Mucosa of rectum (tissue), 2 donors: ENCODE measurements around the gene PBX2.
"Not testable (repeated sequence)": the region's sequence is repeated elsewhere in the genome, so short reads cannot be mapped to it uniquely, and the experiment has no call there.

Experiments used
- H3K27ac ChIP-seq, 2 donors: one replicate each; pipeline ENCODE4 v1.7.0; 2013; ENCODE audit warnings: inconsistent platforms in 2 of 2, low read depth in 2 of 2, low read length in 2 of 2
- H3K27me3 ChIP-seq, 2 donors: one replicate each; pipeline ENCODE4 v1.7.0; 2013; ENCODE audit warnings: low read length in 2 of 2; ENCODE audit not compliant: control insufficient read depth in 2 of 2, insufficient read depth in 2 of 2
- H3K36me3 ChIP-seq, 2 donors: one replicate each; pipeline ENCODE4 v1.7.0; 2013; ENCODE audit warnings: low read length in 2 of 2; ENCODE audit not compliant: control insufficient read depth in 2 of 2, insufficient read depth in 2 of 2
- H3K4me1 ChIP-seq, 2 donors: one replicate each; pipeline ENCODE4 v1.7.0; 2013; ENCODE audit warnings: low read length in 2 of 2, mild to moderate bottlenecking in 1 of 2; ENCODE audit not compliant: control insufficient read depth in 2 of 2, insufficient read depth in 2 of 2
- H3K4me3 ChIP-seq, 2 donors: one replicate each; pipeline ENCODE4 v1.7.0; 2013; ENCODE audit warnings: low read length in 2 of 2
- H3K9ac ChIP-seq, 2 donors: one replicate each; pipeline ENCODE4 v1.7.0; 2013; ENCODE audit warnings: low read length in 2 of 2, low read depth in 1 of 2, mild to moderate bottlenecking in 1 of 2
- H3K9me3 ChIP-seq, 2 donors: one replicate each; pipeline ENCODE4 v1.7.0; 2013; ENCODE audit warnings: low read length in 2 of 2; ENCODE audit not compliant: control insufficient read depth in 2 of 2
- donor health status: healthy.
- donor health status: Normal muscosa, but diverticular disease.

Gene PBX2

DNA sequence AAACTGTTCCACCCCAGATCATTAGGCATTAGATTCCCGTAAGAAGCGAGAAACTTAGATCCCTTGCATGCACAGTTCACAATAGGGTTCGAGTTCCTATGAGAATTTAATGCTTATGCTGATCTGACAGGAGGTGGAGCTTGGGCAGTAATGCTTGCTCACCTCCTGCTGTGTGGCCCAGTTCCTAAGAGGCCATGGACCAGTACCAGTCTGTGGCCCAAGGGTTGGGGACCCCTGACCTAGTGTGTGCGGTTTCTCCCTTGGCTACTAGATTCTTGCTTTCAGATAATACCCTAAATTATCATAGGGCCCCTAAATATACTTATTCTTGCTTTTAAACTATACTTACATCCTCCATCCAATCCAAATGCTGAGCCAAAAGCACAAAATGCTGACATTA is 4.4 kb upstream of the PBX2 start:
- Histone ChIP-seq H3K9me3 (no peaks in the 10 kb centered on the region), H3K4me1 (peaks cover 34 to 39% of the 10 kb centered on the region in 2 donors), H3K27ac (peak overlapping the region in 1 of 2 donors; percentile 100), H3K9ac (no peak overlapping the region), H3K4me3 (no peak overlapping the region), H3K27me3 (no peaks in the 10 kb centered on the region), H3K36me3 (no peaks in the 10 kb centered on the region)

DNA sequence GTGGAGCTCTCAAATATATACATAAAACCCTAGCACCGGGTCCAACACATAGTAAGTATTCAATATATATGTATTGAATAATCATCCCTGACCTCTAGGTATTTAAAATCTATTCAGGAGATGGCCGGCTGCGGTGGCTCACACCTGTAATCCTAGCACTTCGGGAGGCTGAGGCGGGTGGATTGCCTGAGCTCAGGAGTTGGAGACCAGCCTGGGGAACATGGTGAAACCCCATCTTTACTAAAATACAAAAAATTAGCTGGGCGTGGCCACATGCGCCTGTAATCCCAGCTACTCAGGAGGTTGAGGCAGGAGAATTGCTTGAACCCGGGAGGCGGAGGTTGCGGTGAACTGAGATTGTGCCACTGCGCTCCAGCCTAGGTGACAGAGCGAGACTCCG is 3.1 kb upstream of the PBX2 start:
- Histone ChIP-seq H3K4me3 (peak overlapping the region; percentile 41 to 71), H3K27ac (peak overlapping the region; percentile 91 to 95), H3K9ac (peak overlapping the region in 1 of 2 donors; percentile 55), H3K4me1 (peaks cover 43 to 49% of the 10 kb centered on the region in 2 donors)
- not testable (repeated sequence) for H3K9me3 ChIP-seq, H3K36me3 ChIP-seq, H3K27me3 ChIP-seq

DNA sequence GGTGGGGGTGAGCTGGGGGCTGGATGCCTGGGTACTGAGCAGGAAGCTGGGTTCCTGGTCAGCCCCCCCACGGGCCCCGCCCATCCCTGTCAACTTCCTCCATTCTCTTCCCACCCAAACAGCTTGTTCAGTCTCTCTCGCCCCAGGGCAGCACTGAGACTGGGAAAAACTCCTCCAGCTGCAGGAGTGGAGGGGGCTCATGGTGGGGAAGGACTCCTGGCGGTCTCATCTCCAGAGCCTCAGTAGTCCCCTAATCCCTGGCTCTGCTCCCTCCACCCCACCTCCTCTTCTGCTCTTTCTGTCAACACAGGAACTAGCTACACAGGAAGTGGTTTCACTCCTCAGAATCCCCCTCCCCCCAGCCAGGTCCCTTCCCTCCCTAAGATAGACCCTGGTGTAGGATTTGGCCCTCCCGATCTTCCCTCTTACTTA is 2.6 kb upstream of the PBX2 start, which contains the start of gene GPSM3:
TSS of gene GPSM3 (minus strand) at position 36 of the 432 bp plus-strand sequence. CDS start 130 bp downstream, outside the sequence.
- H3K9ac ChIP-seq, result peak within 1 kb of the TSS; percentile 87 to 96
- H3K4me1 ChIP-seq, result peaks cover 44 to 49% of the 10 kb centered on the region in 2 donors
- H3K36me3 ChIP-seq, result peaks cover 0 to 2% of the 10 kb centered on the region in 2 donors
- H3K4me3 ChIP-seq, result peak within 1 kb of the TSS; percentile 86 to 87
- no peaks in the 10 kb centered on the region for H3K27me3 ChIP-seq
- peak within 1 kb of the TSS; percentile 91 to 95 for H3K27ac ChIP-seq
- no peaks in the 10 kb centered on the region for H3K9me3 ChIP-seq

DNA sequence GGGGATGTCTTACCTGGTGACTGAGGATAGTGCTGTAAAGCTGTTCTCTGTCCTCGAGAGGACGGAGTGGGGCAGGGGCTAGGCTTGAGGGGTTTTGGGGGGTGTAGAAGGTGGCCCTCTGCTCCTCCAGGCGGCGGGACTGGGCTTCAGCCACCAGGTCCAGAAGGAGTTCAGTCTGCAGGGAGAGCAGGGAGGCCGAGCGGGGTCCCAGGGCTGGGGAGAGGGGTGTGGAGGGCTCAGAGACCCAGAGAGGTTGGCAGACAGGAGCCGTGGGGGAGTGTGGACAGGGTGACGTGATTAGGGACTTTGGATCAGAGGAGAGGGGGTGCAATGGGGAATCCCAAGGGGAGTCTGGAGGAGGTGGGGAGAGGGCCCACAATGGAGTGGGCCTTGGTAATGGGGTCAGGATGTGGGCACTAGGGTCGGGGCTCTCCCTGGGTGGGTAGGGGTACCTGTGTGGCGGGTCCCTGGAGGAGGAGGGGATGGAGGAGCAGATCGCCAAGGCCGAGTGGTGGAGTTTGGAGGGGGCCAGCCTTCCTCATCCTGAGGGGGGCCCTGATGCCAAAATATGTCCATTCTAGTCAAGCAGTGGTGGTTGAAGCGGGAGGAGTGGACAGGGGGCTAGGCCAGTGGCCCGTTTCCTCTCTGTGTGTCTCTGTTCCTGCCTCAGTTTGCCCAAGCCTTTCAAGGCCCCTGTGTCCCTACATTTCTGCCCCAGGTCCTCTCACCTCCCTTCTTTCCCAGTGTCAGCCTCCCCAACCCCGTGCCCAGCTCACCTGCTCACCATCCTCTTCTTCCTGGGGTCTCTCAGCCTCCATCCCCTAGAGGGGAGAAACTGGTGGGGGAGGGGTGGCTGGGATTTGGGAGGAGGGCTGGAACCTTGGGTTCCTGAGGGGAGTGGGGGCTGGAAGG is 1.9 kb upstream of the PBX2 start:
- H3K9ac ChIP-seq, result peak overlapping the region; percentile 87 to 96
- H3K36me3 ChIP-seq, result peaks cover 0 to 8% of the 10 kb centered on the region in 2 donors
- no peaks in the 10 kb centered on the region for H3K9me3 ChIP-seq
- H3K4me1 ChIP-seq, result peaks cover 46 to 47% of the 10 kb centered on the region in 2 donors
- H3K4me3 ChIP-seq, result peak overlapping the region; percentile 86 to 87
- no peaks in the 10 kb centered on the region for H3K27me3 ChIP-seq
- H3K27ac ChIP-seq, result peak overlapping the region; percentile 91 to 95

DNA sequence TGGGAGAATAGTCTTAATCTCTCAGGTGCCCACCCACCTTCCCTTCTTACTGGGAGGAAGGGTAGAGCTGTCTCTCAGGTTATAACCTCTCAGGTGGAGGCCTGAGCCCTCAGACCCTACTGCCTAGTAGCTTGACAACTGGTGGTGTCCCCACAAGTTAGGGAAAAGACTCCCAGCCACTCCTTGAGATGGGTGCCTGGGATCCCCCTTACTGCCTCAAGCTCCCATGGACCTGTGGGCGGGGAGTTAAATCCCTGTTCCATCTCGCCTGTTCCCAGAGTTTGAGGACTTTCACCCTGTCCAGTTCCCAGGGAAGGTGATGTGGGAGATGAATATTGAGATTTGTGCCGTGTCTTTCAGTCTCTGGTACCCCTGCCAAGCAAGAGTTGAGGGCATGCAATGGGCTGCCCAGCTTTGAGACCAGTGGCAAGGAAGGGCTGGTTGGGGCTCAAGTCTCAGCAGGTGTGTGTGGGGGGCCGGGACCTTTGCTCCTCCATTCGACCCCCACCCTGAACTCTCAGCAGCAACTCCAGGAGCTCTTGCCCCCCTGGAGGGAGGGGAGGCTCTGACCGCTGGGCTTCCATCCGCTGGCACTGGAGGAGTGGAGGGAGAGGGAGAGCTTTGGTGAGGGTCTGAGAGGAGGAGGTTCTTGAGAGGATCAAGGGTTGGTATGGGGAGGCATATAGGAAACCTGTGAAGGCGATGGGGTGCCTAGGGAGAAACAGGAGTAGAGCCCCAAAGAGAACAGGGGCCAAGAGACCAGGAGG is 1.1 kb upstream of the PBX2 start:
- Histone ChIP-seq H3K36me3 (peaks cover 3 to 16% of the 10 kb centered on the region in 2 donors), H3K4me1 (peaks cover 41 to 44% of the 10 kb centered on the region in 2 donors), H3K4me3 (peak overlapping the region; percentile 86 to 87), H3K27ac (peak overlapping the region; percentile 91 to 95), H3K9ac (peak overlapping the region; percentile 87 to 96), H3K9me3 (no peaks in the 10 kb centered on the region), H3K27me3 (no peaks in the 10 kb centered on the region)

DNA sequence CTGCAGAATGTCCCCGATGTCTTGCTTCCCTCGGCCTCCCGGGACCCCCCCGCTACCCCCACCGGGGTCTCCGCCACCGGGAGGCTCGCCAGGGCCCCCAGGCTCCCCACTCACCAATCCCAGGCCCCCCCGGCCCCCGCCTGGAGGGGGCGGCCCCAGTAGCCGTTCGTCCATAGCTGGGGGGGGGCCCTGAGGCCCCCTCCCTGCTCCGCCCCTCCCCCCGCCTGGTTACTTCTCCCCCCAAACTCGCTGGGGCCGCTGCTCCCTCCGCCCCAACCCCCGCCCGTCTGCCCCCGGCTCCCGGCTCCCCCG is 304 bp downstream of the PBX2 start:
- Histone ChIP-seq H3K27me3 (no peaks in the 10 kb centered on the region), H3K4me1 (peaks cover 35 to 38% of the 10 kb centered on the region in 2 donors), H3K27ac (peak overlapping the region; percentile 91 to 95), H3K4me3 (peak overlapping the region; percentile 76 to 87), H3K9ac (peak overlapping the region; percentile 76 to 81), H3K36me3 (peaks cover 3 to 16% of the 10 kb centered on the region in 2 donors), H3K9me3 (no peaks in the 10 kb centered on the region)

DNA sequence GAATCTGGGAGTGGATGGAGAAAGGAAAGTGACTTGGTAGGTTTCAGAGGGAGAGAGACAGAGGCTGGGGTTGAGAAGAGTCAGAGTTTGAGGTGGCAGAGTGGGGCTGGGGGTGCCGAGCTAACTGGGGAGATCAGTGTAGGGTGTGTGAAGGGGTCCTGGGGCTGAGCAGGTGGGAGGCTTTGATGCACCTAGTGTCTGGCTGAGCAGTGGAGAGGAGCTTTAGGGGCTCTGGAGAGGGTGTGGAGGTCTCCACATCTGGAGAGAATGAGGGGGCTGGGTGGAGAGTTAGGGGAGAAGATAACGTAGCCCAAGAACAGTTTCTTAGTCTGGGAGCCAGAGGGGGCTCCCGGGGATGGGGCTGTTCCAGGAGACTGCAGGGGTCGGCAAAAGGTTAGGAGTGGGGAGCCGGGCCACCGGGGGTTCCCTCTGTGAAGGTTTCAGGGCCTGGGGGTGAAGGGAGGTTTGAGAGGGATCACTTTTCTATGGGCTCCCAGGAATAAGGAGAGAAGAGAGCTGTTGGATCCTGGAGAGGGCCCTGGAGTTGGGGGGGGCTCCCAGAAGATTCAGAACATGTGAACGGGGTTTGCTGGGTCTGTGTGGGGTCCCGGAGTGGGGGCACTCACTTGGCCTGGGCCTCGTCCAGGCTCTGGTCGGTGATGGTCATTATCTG is 797 bp downstream of the PBX2 start:
- no peaks in the 10 kb centered on the region for H3K27me3 ChIP-seq
- peak overlapping the region; percentile 76 to 87 for H3K4me3 ChIP-seq
- H3K9ac ChIP-seq, result peak overlapping the region; percentile 76 to 81
- no peaks in the 10 kb centered on the region for H3K9me3 ChIP-seq
- peak overlapping the region; percentile 91 to 95 for H3K27ac ChIP-seq
- peaks cover 3 to 17% of the 10 kb centered on the region in 2 donors for H3K36me3 ChIP-seq
- H3K4me1 ChIP-seq, result peaks cover 35 to 36% of the 10 kb centered on the region in 2 donors

DNA sequence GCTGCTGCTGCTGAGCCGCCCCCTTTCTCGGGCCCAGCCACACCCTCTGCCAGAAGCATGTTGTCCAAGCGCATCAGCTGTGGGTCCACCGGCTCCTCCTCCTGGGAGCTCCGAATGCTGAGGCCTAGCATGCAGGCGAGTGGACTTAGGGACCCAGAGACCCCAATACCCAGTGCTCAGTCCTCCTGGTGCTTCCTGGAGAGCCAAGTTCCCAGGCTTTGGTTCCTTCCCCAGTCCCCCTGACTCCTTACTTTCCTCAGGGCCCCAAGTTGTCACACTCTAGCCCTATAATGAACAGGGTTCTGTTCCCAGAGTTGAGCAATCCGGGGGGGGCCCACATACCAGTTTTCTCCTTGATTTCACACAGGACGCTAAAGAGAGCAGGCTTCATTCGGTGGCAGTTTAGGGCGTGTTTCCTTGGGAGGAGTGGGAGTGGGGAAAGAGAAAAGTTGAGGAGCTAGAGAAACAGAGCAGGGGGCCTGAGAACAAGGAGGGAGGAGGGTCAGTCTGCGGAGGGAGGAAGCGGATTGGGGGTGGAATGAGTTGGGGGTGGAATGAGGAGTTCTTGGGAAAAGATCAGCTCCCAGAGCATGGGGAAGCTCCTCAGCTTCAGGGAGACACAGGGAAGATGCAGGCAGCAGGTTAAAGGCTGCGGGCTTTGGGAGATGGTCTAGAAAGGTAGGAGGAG is 1.5 kb downstream of the PBX2 start:
- Histone ChIP-seq H3K4me3 (peak overlapping the region; percentile 76 to 87), H3K9me3 (no peaks in the 10 kb centered on the region), H3K4me1 (peaks cover 35 to 36% of the 10 kb centered on the region in 2 donors), H3K36me3 (peaks cover 5 to 24% of the 10 kb centered on the region in 2 donors), H3K27ac (peak overlapping the region; percentile 91 to 95), H3K9ac (peak overlapping the region; percentile 76 to 81), H3K27me3 (no peaks in the 10 kb centered on the region)

DNA sequence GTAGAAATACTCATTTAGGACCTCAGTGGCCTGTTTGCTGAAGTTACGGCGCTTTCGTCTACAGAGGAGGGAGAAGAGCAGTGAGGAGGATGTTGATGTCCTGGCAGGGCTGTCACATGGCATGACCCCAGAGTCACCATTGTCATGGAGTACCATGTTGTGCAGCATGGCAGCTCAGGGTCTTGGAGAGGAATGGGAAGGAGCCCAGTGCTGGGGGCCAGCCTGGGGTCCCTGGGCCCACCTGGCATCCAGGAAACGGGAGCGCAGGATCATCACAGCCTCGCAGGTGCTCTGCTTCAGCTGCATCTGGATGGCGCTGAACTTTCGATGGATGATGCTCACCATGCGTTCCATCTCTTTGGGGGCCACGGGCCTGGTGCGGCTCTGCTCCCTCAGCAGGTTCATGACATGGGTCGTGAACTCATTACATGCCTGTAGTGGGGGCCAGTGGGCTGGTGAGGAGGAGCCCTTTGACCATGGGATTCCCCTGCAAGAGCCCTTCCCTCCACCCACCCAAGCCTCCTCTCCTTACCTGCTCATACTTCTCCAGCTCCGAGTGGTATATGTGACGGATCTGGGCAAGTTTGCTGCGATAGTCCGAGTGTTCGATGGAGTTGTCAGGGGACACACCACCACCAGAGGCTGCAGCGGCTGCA is 2.1 kb downstream of the PBX2 start:
- not testable (repeated sequence) for H3K9ac ChIP-seq, H3K9me3 ChIP-seq, H3K4me3 ChIP-seq, H3K27me3 ChIP-seq
- H3K36me3 ChIP-seq, result peaks cover 12 to 27% of the 10 kb centered on the region in 2 donors
- H3K27ac ChIP-seq, result peak overlapping the region in 1 of 2 donors; percentile 95
- peaks cover 33% of the 10 kb centered on the region in 2 donors for H3K4me1 ChIP-seq
